HG02623 (cell line): ENCODE measurements around the gene THRAP3.

Experiments
- ATAC-seq: cut with Tn5 transposase; IDR thresholded peaks from one replicate; pipeline ENCODE4 v1.9.1; 2021; ENCODE audit warnings: moderate library complexity; ENCODE audit not compliant: unreplicated experiment

THRAP3 gene

GRCh38 chr1:36287595-36287994 is 63.4 kb downstream of the THRAP3 start:
- ATAC-seq: no peak

GRCh38 chr1:36295390-36295789 is 71.1 kb downstream of the THRAP3 start:
- no peak for ATAC-seq

GRCh38 chr1:36297062-36297461 is 72.8 kb downstream of the THRAP3 start:
- ATAC-seq: no peak

- no peak for ATAC-seq
Measured at GRCh38 chr1:36298640-36299039, 74.4 kb downstream of the THRAP3 start.

GRCh38 chr1:36300526-36300925 is 76.3 kb downstream of the THRAP3 start:
- ATAC-seq: no peak

GRCh38 chr1:36301220-36301619 is 77.0 kb downstream of the THRAP3 start:
- ATAC-seq: no peak

- ATAC-seq: no peak
Measured at GRCh38 chr1:36303244-36303643, 79.0 kb downstream of the THRAP3 start.

- no peak for ATAC-seq
Measured at GRCh38 chr1:36303650-36304360, 79.6 kb downstream of the THRAP3 start.

- ATAC-seq: no peak
Measured at GRCh38 chr1:36304521-36304920, 80.3 kb downstream of the THRAP3 start.

- no peak for ATAC-seq
Measured at GRCh38 chr1:36304970-36305914, 81.0 kb downstream of the THRAP3 start.

- no peak for ATAC-seq
Measured at GRCh38 chr1:36305915-36306209, 81.6 kb downstream of the THRAP3 start.

- ATAC-seq: peak; percentile 23
Measured at GRCh38 chr1:36306210-36306901, 82.1 kb downstream of the THRAP3 start, which contains the start of gene SH3D21. Gene SH3D21 (plus strand): TSS chr1:36306368. CDS start chr1:36306421, 53 bp downstream.

- peak; percentile 95 for ATAC-seq
Measured at GRCh38 chr1:36306902-36307456, 82.7 kb downstream of the THRAP3 start.

GRCh38 chr1:36307601-36308330 is 83.5 kb downstream of the THRAP3 start:
- no peak for ATAC-seq

- ATAC-seq: no peak
Measured at GRCh38 chr1:36309397-36309796, 85.2 kb downstream of the THRAP3 start.

- ATAC-seq: no peak
Measured at GRCh38 chr1:36320291-36320761, 96.1 kb downstream of the THRAP3 start.

GRCh38 chr1:36320767-36321118 is 96.5 kb downstream of the THRAP3 start:
- no peak for ATAC-seq

- ATAC-seq: no peak
Measured at GRCh38 chr1:36321119-36321951, 97.1 kb downstream of the THRAP3 start.

GRCh38 chr1:36322041-36322785 is 98.0 kb downstream of the THRAP3 start:
- ATAC-seq: no peak
